ENCODE measurements around the gene OPN3.
"Not testable (repeated sequence)": the region's sequence is repeated elsewhere in the genome, so short reads cannot be mapped to it uniquely, and the experiment has no call there.

Gene OPN3

GRCh38 chr1:241640149-241640866, at the start of gene OPN3, which contains the start of gene CHML:
TSS of gene OPN3 (minus strand) at chr1:241640369. CDS start at chr1:241640254, 115 bp downstream.
TSS of gene CHML (minus strand) at chr1:241640369. CDS start at chr1:241635766, 4,603 bp downstream.
- in situ Hi-C loops (cut with MboI; ENCODE audit: low sequenced_read_pairs, unreplicated experiment): no loop called here
- TF ChIP-seq CTCF (IDR thresholded peaks at IDR 0.05; ENCODE audit: borderline replicate concordance, control extremely low read depth, extremely low read depth, insufficient read depth, missing control alignments): no peak
- DNase-seq (ENCODE audit: low spot score): peak; percentile 98

GRCh38 chr1:241688940-241689368, 48.8 kb upstream of the OPN3 start:
- TF ChIP-seq CTCF (IDR thresholded peaks at IDR 0.05; ENCODE audit: borderline replicate concordance, control extremely low read depth, extremely low read depth, insufficient read depth, missing control alignments): no peak
- DNase-seq (ENCODE audit: low spot score): no peak
- in situ Hi-C loops (cut with MboI; ENCODE audit: low sequenced_read_pairs, unreplicated experiment): no loop called here

- in situ Hi-C loops (cut with MboI; ENCODE audit: low sequenced_read_pairs, unreplicated experiment): no loop called here
- no peak for TF ChIP-seq CTCF (IDR thresholded peaks at IDR 0.05; ENCODE audit: borderline replicate concordance, control extremely low read depth, extremely low read depth, insufficient read depth, missing control alignments)
- DNase-seq (ENCODE audit: low spot score): no peak
Observed at GRCh38 chr1:241684108-241684507, 43.9 kb upstream of the OPN3 start.

- TF ChIP-seq CTCF (IDR thresholded peaks at IDR 0.05; ENCODE audit: borderline replicate concordance, control extremely low read depth, extremely low read depth, insufficient read depth, missing control alignments): no peak
- in situ Hi-C loops (cut with MboI; ENCODE audit: low sequenced_read_pairs, unreplicated experiment): no loop called here
- no peak for DNase-seq (ENCODE audit: low spot score)
Observed at GRCh38 chr1:241682921-241683320, 42.8 kb upstream of the OPN3 start.

- in situ Hi-C loops (cut with MboI; ENCODE audit: low sequenced_read_pairs, unreplicated experiment); DNase-seq (ENCODE audit: low spot score): not testable (repeated sequence)
Observed at GRCh38 chr1:241681861-241682448, 41.8 kb upstream of the OPN3 start.

- no peak for DNase-seq (ENCODE audit: low spot score)
- no peak for TF ChIP-seq CTCF (IDR thresholded peaks at IDR 0.05; ENCODE audit: borderline replicate concordance, control extremely low read depth, extremely low read depth, insufficient read depth, missing control alignments)
- in situ Hi-C loops (cut with MboI; ENCODE audit: low sequenced_read_pairs, unreplicated experiment): no loop called here
Observed at GRCh38 chr1:241679961-241680360, 39.8 kb upstream of the OPN3 start.

- in situ Hi-C loops (cut with MboI; ENCODE audit: low sequenced_read_pairs, unreplicated experiment): no loop called here
- TF ChIP-seq CTCF (IDR thresholded peaks at IDR 0.05; ENCODE audit: borderline replicate concordance, control extremely low read depth, extremely low read depth, insufficient read depth, missing control alignments): no peak
- DNase-seq (ENCODE audit: low spot score): no peak
Observed at GRCh38 chr1:241679404-241679803, 39.2 kb upstream of the OPN3 start.
